ENCODE measurements around the gene HIP1. TPM values are rescaled to one million over a fixed set of nuclear protein-coding genes. Genes with fewer than 3 reads are reported as not detected.
"Not testable (repeated sequence)": the region's sequence is repeated elsewhere in the genome, so short reads cannot be mapped to it uniquely, and the experiment has no call there.

Gene HIP1
- total RNA-seq, 1 donor from 2014 or later, result 12.4 TPM

GRCh38 chr7:75534727-75535307 is 203.9 kb downstream of the HIP1 start:
- no peak for TF ChIP-seq CTCF (IDR thresholded peaks at IDR 0.05; ENCODE audit: insufficient read depth, low read length, poor library complexity, severe bottlenecking)
- no peak for DNase-seq (ENCODE audit: low read depth)

GRCh38 chr7:75533926-75534325 is 204.8 kb downstream of the HIP1 start:
- no peaks in the 10 kb centered on the region for H3K36me3 ChIP-seq (ENCODE audit: control insufficient read depth, insufficient read depth, low read length)
- no peak for TF ChIP-seq CTCF (IDR thresholded peaks at IDR 0.05; ENCODE audit: insufficient read depth, low read length, poor library complexity, severe bottlenecking)
- no peaks in the 10 kb centered on the region for H3K27me3 ChIP-seq (ENCODE audit: control insufficient read depth, insufficient read depth, low read length)
- no peak for DNase-seq (ENCODE audit: low read depth)
- H3K4me3 ChIP-seq (ENCODE audit: low read depth, low read length), result no peak overlapping the region

More at GRCh38 chr7:75534727-75535307, 203.9 kb downstream of the HIP1 start:
- Histone ChIP-seq H3K27me3 (ENCODE audit: control insufficient read depth, insufficient read depth, low read length) (no peaks in the 10 kb centered on the region), H3K4me3 (ENCODE audit: low read depth, low read length) (no peak overlapping the region), H3K36me3 (ENCODE audit: control insufficient read depth, insufficient read depth, low read length) (no peaks in the 10 kb centered on the region)

- no peak for TF ChIP-seq CTCF (IDR thresholded peaks at IDR 0.05; ENCODE audit: insufficient read depth, low read length, poor library complexity, severe bottlenecking)
- no peaks in the 10 kb centered on the region for H3K36me3 ChIP-seq (ENCODE audit: control insufficient read depth, insufficient read depth, low read length)
- H3K27me3 ChIP-seq (ENCODE audit: control insufficient read depth, insufficient read depth, low read length), result no peaks in the 10 kb centered on the region
- no peak for DNase-seq (ENCODE audit: low read depth)
- H3K4me3 ChIP-seq (ENCODE audit: low read depth, low read length), result no peak overlapping the region
These were observed 206.1 kb downstream of the HIP1 start for GRCh38 chr7:75532639-75533038.

GRCh38 chr7:75531359-75531821 is 207.4 kb downstream of the HIP1 start:
- Histone ChIP-seq H3K27me3 (ENCODE audit: control insufficient read depth, insufficient read depth, low read length) (no peaks in the 10 kb centered on the region), H3K36me3 (ENCODE audit: control insufficient read depth, insufficient read depth, low read length) (no peaks in the 10 kb centered on the region), H3K4me3 (ENCODE audit: low read depth, low read length) (no peak overlapping the region)
- TF ChIP-seq CTCF (IDR thresholded peaks at IDR 0.05; ENCODE audit: insufficient read depth, low read length, poor library complexity, severe bottlenecking), result no peak
- DNase-seq (ENCODE audit: low read depth), result no peak

- not testable (repeated sequence) for H3K36me3 ChIP-seq (ENCODE audit: control insufficient read depth, insufficient read depth, low read length); H3K27me3 ChIP-seq (ENCODE audit: control insufficient read depth, insufficient read depth, low read length); DNase-seq (ENCODE audit: low read depth)
- H3K4me3 ChIP-seq (ENCODE audit: low read depth, low read length), result peak overlapping the region; percentile 66
These were observed 211.5 kb downstream of the HIP1 start for GRCh38 chr7:75527224-75527722.

GRCh38 chr7:75521727-75522126 is 217.0 kb downstream of the HIP1 start:
- H3K27me3 ChIP-seq (ENCODE audit: control insufficient read depth, insufficient read depth, low read length); H3K36me3 ChIP-seq (ENCODE audit: control insufficient read depth, insufficient read depth, low read length); H3K4me3 ChIP-seq (ENCODE audit: low read depth, low read length); DNase-seq (ENCODE audit: low read depth): not testable (repeated sequence)

- not testable (repeated sequence) for H3K27me3 ChIP-seq (ENCODE audit: control insufficient read depth, insufficient read depth, low read length); H3K36me3 ChIP-seq (ENCODE audit: control insufficient read depth, insufficient read depth, low read length); H3K4me3 ChIP-seq (ENCODE audit: low read depth, low read length); DNase-seq (ENCODE audit: low read depth)
These were observed 219.9 kb downstream of the HIP1 start for GRCh38 chr7:75518842-75519241.

- not testable (repeated sequence) for DNase-seq (ENCODE audit: low read depth); H3K4me3 ChIP-seq (ENCODE audit: low read depth, low read length); H3K36me3 ChIP-seq (ENCODE audit: control insufficient read depth, insufficient read depth, low read length); H3K27me3 ChIP-seq (ENCODE audit: control insufficient read depth, insufficient read depth, low read length)
These were observed 229.7 kb downstream of the HIP1 start for GRCh38 chr7:75509033-75509432.

GRCh38 chr7:75492020-75492419 is 246.7 kb downstream of the HIP1 start, which contains the start of gene SPDYE5:
TSS of gene SPDYE5 (plus strand) at chr7:75492320. CDS start at chr7:75494048, 1,728 bp downstream.
- not testable (repeated sequence) for H3K36me3 ChIP-seq (ENCODE audit: control insufficient read depth, insufficient read depth, low read length); H3K27me3 ChIP-seq (ENCODE audit: control insufficient read depth, insufficient read depth, low read length); H3K4me3 ChIP-seq (ENCODE audit: low read depth, low read length); DNase-seq (ENCODE audit: low read depth)

GRCh38 chr7:75485979-75486643 is 252.6 kb downstream of the HIP1 start, which contains the start of gene POM121C:
TSS of gene POM121C (minus strand) at chr7:75486299. CDS start at chr7:75441496, 44,803 bp downstream.
- peak within 1 kb of the TSS; percentile 74 for H3K4me3 ChIP-seq (ENCODE audit: low read depth, low read length)
- not testable (repeated sequence) for H3K36me3 ChIP-seq (ENCODE audit: control insufficient read depth, insufficient read depth, low read length); H3K27me3 ChIP-seq (ENCODE audit: control insufficient read depth, insufficient read depth, low read length)
- peak; percentile 68 for DNase-seq (ENCODE audit: low read depth)

All from kidney epithelial cell (primary cell).